Transverse colon (tissue), 4 donors: Measurements from ENCODE around the gene GJB5. TPM values are rescaled to one million over a fixed set of nuclear protein-coding genes. Genes with fewer than 3 reads are reported as not detected.

Experiments used
- DNase-seq: peaks from one replicate; pipeline ENCODE4 v3.0.0-alpha.2; 2019
- H3K27ac ChIP-seq, 4 donors: fragments of 200-600 bp; sonication (generic); 2 replicates each; pipeline ENCODE4 v1.5.1; 2016 to 2018; ENCODE audit warnings: inconsistent platforms in 4 of 4
- H3K27me3 ChIP-seq: fragments of 200-600 bp; sonication (generic); 2 replicates; pipeline ENCODE4 v1.5.1; 2017; ENCODE audit warnings: inconsistent platforms
- H3K36me3 ChIP-seq, 4 donors: fragments of 200-600 bp; sonication (generic); 2 replicates each; pipeline ENCODE4 v1.5.1; 2017 to 2019; ENCODE audit warnings: inconsistent platforms in 4 of 4
- H3K4me1 ChIP-seq, 4 donors: fragments of 200-600 bp; sonication (generic); 2 replicates each; pipeline ENCODE4 v1.5.1; 2017 to 2020; ENCODE audit warnings: inconsistent platforms in 4 of 4
- H3K4me3 ChIP-seq, 4 donors: fragments of 200-600 bp; sonication (generic); 1 replicate in 1 of 4; 2 replicates in 3 of 4; pipeline versions ENCODE4 v1.5.1 to v1.6.1; 2017 to 2019; ENCODE audit warnings: inconsistent platforms in 4 of 4
- H3K9me3 ChIP-seq, 2 donors: fragments of 200-600 bp; sonication (generic); 2 replicates each; pipeline ENCODE4 v1.5.1; 2017 to 2019; ENCODE audit warnings: inconsistent platforms in 2 of 2
- CTCF ChIP-seq, 5 experiments: fragments of 200-600 bp in 3 of 5; fragments of 450-650 bp in 2 of 5; sonication (generic) in 3 of 5; IDR thresholded peaks; 1 replicate in 2 of 5; 2 replicates in 3 of 5; pipeline ENCODE4 v1.5.1; 2016 to 2017; ENCODE audit warnings: antibody characterized with exemption in 5 of 5, inconsistent platforms in 3 of 5, mild to moderate bottlenecking in 2 of 5, moderate library complexity in 1 of 5
- EP300 ChIP-seq: sonication (generic); formaldehyde crosslinking; IDR thresholded peaks from one replicate; pipeline ENCODE4 v1.6.1; 2017; ENCODE audit warnings: antibody characterized with exemption, low read depth
- POLR2A ChIP-seq: fragments of 450-650 bp; IDR thresholded peaks from one replicate; pipeline ENCODE4 v1.6.1; 2016; ENCODE audit warnings: antibody characterized with exemption, mild to moderate bottlenecking, moderate library complexity
- POLR2AphosphoS5 ChIP-seq, 3 donors: sonication (generic); formaldehyde crosslinking; IDR thresholded peaks; one replicate each; pipeline ENCODE4 v1.6.1; 2016; ENCODE audit warnings: antibody characterized with exemption in 3 of 3
- WGBS, 2 donors: methylation state at CpG; one replicate each; pipeline ENCODE4 v1.1.5; 2018; ENCODE audit warnings: low coverage in 1 of 2; 5-methylcytosine and 5-hydroxymethylcytosine counted together
- in situ Hi-C, 4 donors: fragments of 200-750 bp; cut with MboI; loops; one replicate each; pipeline versions ENCODE4 v1.15.0 to v1.15.1; 2017; ENCODE audit warnings: low sequenced_read_pairs in 3 of 4, low pct_ligation_motif_present in 1 of 4, low pct_unique_long_range_greater_than_20kb in 1 of 4
- intact Hi-C: fragments of 100-400 bp; cut with DNase I; formaldehyde crosslinking; loops from one replicate; pipeline ENCODE4 v1.15.1; 2023; ENCODE audit warnings: low total_unique reads
- total RNA-seq, 4 donors: library from RNA; depleted of rRNA; stranded (reverse); fragments of >200 nt; gene quantifications; one replicate each; pipeline ENCODE4 v1.1.0, GENCODE V29; 2016

GJB5 gene
- total RNA-seq, 4 donors from 2014 or later = not detected

GRCh38 chr1:34747638-34747941 lies 7.3 kb upstream of the GJB5 start:
- in situ Hi-C loops = loop anchor here in 3 of 4 donors (10.0 to 25.0 kb wide), 3 partner anchors 283 to 1110 kb away; no protein-coding TSS in a partner anchor
- no peaks in the 10 kb centered on the region for H3K36me3 ChIP-seq
- H3K9me3 ChIP-seq = no peaks in the 10 kb centered on the region
- TF ChIP-seq CTCF (IDR thresholded peaks at IDR 0.05) = no peak
- no peak for TF ChIP-seq POLR2AphosphoS5 (IDR thresholded peaks at IDR 0.05)
- no peak for TF ChIP-seq EP300
- TF ChIP-seq POLR2A = no peak
- WGBS, 2 donors = 84% methylated on average over 6 of the region's 6 CpGs; no CpG with 5 or more reads in 1 of the 2 donors
- no peak for DNase-seq
- peaks cover 0 to 1% (median 0%) of the 10 kb centered on the region in 4 donors for H3K4me1 ChIP-seq
- no peaks in the 10 kb centered on the region for H3K27me3 ChIP-seq
- H3K4me3 ChIP-seq = no peak overlapping the region
- intact Hi-C loops = loop anchor here (10.0 kb wide), 1 partner anchor 1113 kb away; no protein-coding TSS in a partner anchor
- H3K27ac ChIP-seq = no peak overlapping the region

GRCh38 chr1:34749992-34750391 lies 4.9 kb upstream of the GJB5 start:
- Histone ChIP-seq H3K27ac (no peak overlapping the region), H3K4me1 (no peaks in the 10 kb centered on the region), H3K9me3 (no peaks in the 10 kb centered on the region), H3K4me3 (no peak overlapping the region), H3K27me3 (no peaks in the 10 kb centered on the region), H3K36me3 (no peaks in the 10 kb centered on the region)
- no peak for DNase-seq
- in situ Hi-C loops = loop anchor here in 3 of 4 donors (10.0 to 25.0 kb wide), 3 partner anchors 285 to 1113 kb away; no protein-coding TSS in a partner anchor
- intact Hi-C loops = loop anchor here (10.0 kb wide), 1 partner anchor 1115 kb away; no protein-coding TSS in a partner anchor
- TF ChIP-seq CTCF (IDR thresholded peaks at IDR 0.05) (no peak), POLR2A (no peak), EP300 (no peak)
- WGBS, 2 donors = 70 to 88% methylated on average over 3 to 8 of the region's 8 CpGs

GRCh38 chr1:34750610-34751009 lies 4.2 kb upstream of the GJB5 start:
- intact Hi-C loops (no loop called here), in situ Hi-C loops (no loop called here)
- Histone ChIP-seq H3K4me1 (no peaks in the 10 kb centered on the region), H3K27ac (no peak overlapping the region), H3K9me3 (no peaks in the 10 kb centered on the region), H3K36me3 (no peaks in the 10 kb centered on the region), H3K4me3 (no peak overlapping the region), H3K27me3 (no peaks in the 10 kb centered on the region)
- WGBS, 2 donors = 78% methylated on average over 5 of the region's 5 CpGs; no CpG with 5 or more reads in 1 of the 2 donors
- no peak for TF ChIP-seq EP300
- no peak for TF ChIP-seq POLR2A
- TF ChIP-seq CTCF (IDR thresholded peaks at IDR 0.05) = no peak
- no peak for TF ChIP-seq POLR2AphosphoS5 (IDR thresholded peaks at IDR 0.05)
- no peak for DNase-seq

- Histone ChIP-seq H3K4me3 (no peak overlapping the region), H3K27me3 (no peaks in the 10 kb centered on the region), H3K9me3 (no peaks in the 10 kb centered on the region), H3K4me1 (no peaks in the 10 kb centered on the region), H3K27ac (no peak overlapping the region), H3K36me3 (no peaks in the 10 kb centered on the region)
- TF ChIP-seq POLR2AphosphoS5 (IDR thresholded peaks at IDR 0.05) (no peak), EP300 (no peak), POLR2A (no peak), CTCF (IDR thresholded peaks at IDR 0.05) (no peak)
- intact Hi-C loops (no loop called here), in situ Hi-C loops (no loop called here)
- WGBS, 2 donors = 82 to 85% methylated on average over 3 of the region's 3 CpGs
- DNase-seq = no peak
Measured at GRCh38 chr1:34753163-34753562, 1.7 kb upstream of the GJB5 start.
